SK-N-SH (cell line): Measurements from ENCODE around the gene UBE2E2. TPM values are rescaled to one million over a fixed set of nuclear protein-coding genes. Genes with fewer than 3 reads are reported as not detected.

Experiments used
- CTCF ChIA-PET: fragments of 300-600, 350-600 bp; formaldehyde crosslinking; extraction: SDS; loops from one replicate; lab custom pipeline; 2021; lab: Yijun Ruan, JAX
- POLR2A ChIA-PET: fragments of 350-600 bp; sonication (Branson Sonifier 250); formaldehyde crosslinking; extraction: SDS; loops from one replicate; lab custom pipeline; 2020; ENCODE audit warnings: antibody characterized with exemption, inconsistent platforms; lab: Yijun Ruan, JAX
- DNase-seq: peaks from one replicate; pipeline ENCODE4 v3.0.0; 2012
- H2AFZ ChIP-seq: fragments of 200-600 bp; sonication (generic); 2 replicates; pipeline ENCODE4 v1.8.1; 2016; ENCODE audit warnings: antibody characterized with exemption, mild to moderate bottlenecking, low read depth
- H3F3A ChIP-seq: fragments of 200-600 bp; sonication (generic); replicated peaks from 2 replicates; pipeline ENCODE3; 2016; ENCODE audit warnings: antibody characterized with exemption, mild to moderate bottlenecking; ENCODE audit not compliant: insufficient read depth
- H3K27ac ChIP-seq, 2 experiments: fragments of 200-500 bp in 1 of 2; fragments of 200-600 bp in 1 of 2; sonication (Bioruptor generic) in 1 of 2; sonication (generic), shearing (Covaris generic) in 1 of 2; 2 replicates each; pipeline versions ENCODE4 v1.5.1 to v1.6.1; 2014 to 2016; ENCODE audit warnings: low read depth in 2 of 2, inconsistent platforms in 1 of 2, low read length in 1 of 2, mild to moderate bottlenecking in 1 of 2, mixed read lengths in 1 of 2
- H3K27me3 ChIP-seq: fragments of 200-600 bp; sonication (generic), shearing (Covaris generic); 2 replicates; pipeline ENCODE4 v1.6.1; 2016; ENCODE audit warnings: mixed run types; ENCODE audit not compliant: insufficient read depth
- H3K36me3 ChIP-seq, 2 experiments: fragments of 200-500 bp in 1 of 2; fragments of 200-600 bp in 1 of 2; sonication (Bioruptor generic) in 1 of 2; sonication (generic) in 1 of 2; replicated peaks in 1 of 2; 2 replicates each; pipeline versions ENCODE3 to v1.5.1; 2014 to 2016; ENCODE audit warnings: low read length in 1 of 2, mild to moderate bottlenecking in 1 of 2; ENCODE audit not compliant: insufficient read depth in 2 of 2, control insufficient read depth in 1 of 2
- H3K4me1 ChIP-seq, 2 experiments: fragments of 200-500 bp in 1 of 2; fragments of 200-600 bp in 1 of 2; sonication (Bioruptor generic) in 1 of 2; sonication (generic), shearing (Covaris generic) in 1 of 2; 2 replicates each; pipeline versions ENCODE4 v1.5.1 to v1.6.1; 2014 to 2016; ENCODE audit warnings: low read depth in 1 of 2, low read length in 1 of 2, mixed run types in 1 of 2; ENCODE audit not compliant: insufficient read depth in 2 of 2, control insufficient read depth in 1 of 2
- H3K4me2 ChIP-seq: fragments of 200-600 bp; sonication (generic), shearing (Covaris generic); 2 replicates; pipeline ENCODE4 v1.6.1; 2017; ENCODE audit warnings: mixed run types
- H3K4me3 ChIP-seq, 2 experiments: fragments of 200-500 bp in 1 of 2; fragments of 200-600 bp in 1 of 2; sonication (Bioruptor generic) in 1 of 2; sonication (generic), shearing (Covaris generic) in 1 of 2; 2 replicates each; pipeline versions ENCODE4 v1.5.1 to v1.8.1; 2014 to 2016; ENCODE audit warnings: low read depth in 2 of 2, inconsistent platforms in 1 of 2, low read length in 1 of 2, mild to moderate bottlenecking in 1 of 2, mixed read lengths in 1 of 2, moderate library complexity in 1 of 2
- H3K79me2 ChIP-seq: fragments of 200-600 bp; sonication (generic); 2 replicates; pipeline ENCODE4 v1.8.1; 2017; ENCODE audit warnings: mild to moderate bottlenecking; ENCODE audit not compliant: insufficient read depth
- H3K9ac ChIP-seq: fragments of 200-600 bp; sonication (generic); 2 replicates; pipeline ENCODE4 v1.6.1; 2017; ENCODE audit warnings: mixed run types
- H3K9me2 ChIP-seq: fragments of 200-600 bp; sonication (generic); 2 replicates; pipeline ENCODE4 v1.6.1; 2017; ENCODE audit warnings: mixed run types
- H3K9me3 ChIP-seq: fragments of 200-600 bp; sonication (generic); 2 replicates; pipeline ENCODE4 v1.6.1; 2017; ENCODE audit warnings: mixed run types, mild to moderate bottlenecking, moderate library complexity
- H4K20me1 ChIP-seq: fragments of 200-600 bp; sonication (generic); 2 replicates; pipeline ENCODE4 v1.6.1; 2017; ENCODE audit warnings: mild to moderate bottlenecking, mixed run types; ENCODE audit not compliant: insufficient read depth
- CHD2 ChIP-seq: fragments of 150-350 bp; IDR thresholded peaks from 2 replicates; pipeline ENCODE4 v1.6.1; 2018; ENCODE audit warnings: low read length; ENCODE audit not compliant: partially characterized antibody
- ELF1 ChIP-seq: IDR thresholded peaks from 2 replicates; pipeline ENCODE4 v1.4.0; 2012
- EP300 ChIP-seq, 2 experiments: IDR thresholded peaks; 2 replicates each; pipeline versions ENCODE4 v1.4.0 to v1.6.1; 2012; ENCODE audit warnings: borderline replicate concordance in 1 of 2, low read depth in 1 of 2, low read length in 1 of 2
- GATA2 ChIP-seq: sonication (generic); formaldehyde crosslinking; IDR thresholded peaks from 2 replicates; pipeline ENCODE4 v1.5.0; 2020; ENCODE audit warnings: mild to moderate bottlenecking, missing genetic modification reagents
- RAD21 ChIP-seq: IDR thresholded peaks from 2 replicates; pipeline ENCODE4 v1.6.1; 2012; ENCODE audit warnings: mild to moderate bottlenecking, low read length
- RFX5 ChIP-seq: IDR thresholded peaks from 2 replicates; pipeline ENCODE4 v1.6.1; 2012; ENCODE audit warnings: mild to moderate bottlenecking, improper control_type of control experiment, low read length
- RXRA ChIP-seq: IDR thresholded peaks from 2 replicates; pipeline ENCODE4 v1.4.0; 2012; ENCODE audit warnings: low read depth, mild to moderate bottlenecking, borderline replicate concordance
- USF2 ChIP-seq: fragments of 150-350 bp; IDR thresholded peaks from 2 replicates; pipeline ENCODE4 v1.6.1; 2017; ENCODE audit warnings: antibody characterized with exemption, low read length, low read depth, borderline replicate concordance
- YY1 ChIP-seq: IDR thresholded peaks from 2 replicates; pipeline ENCODE4 v1.4.0; 2012; ENCODE audit warnings: low read depth, mild to moderate bottlenecking
- WGBS: methylation state at CpG from one replicate; pipeline ENCODE4 v1.1.6; 2017; ENCODE audit warnings: low lambda C conversion rate; 5-methylcytosine and 5-hydroxymethylcytosine counted together
- polyA plus RNA-seq, 3 experiments: library from polyadenylated mRNA; depleted of rRNA; stranded (reverse); fragments of >200 nt; gene quantifications; 2 replicates each; pipeline ENCODE4 v1.2.3, GENCODE V29; 2012

UBE2E2 gene
- polyA plus RNA-seq, 1 of the 3 experiments (the other 2 are of a cell fraction), result 46.4 TPM

- no peak overlapping the region for H3K4me3 ChIP-seq
- ChIA-PET POLR2A (no interaction called here), CTCF (interaction anchor here (0.6 to 1.3 kb wide), 2 partner anchors 28 to 464 kb away, joined by 3 read pairs; no protein-coding TSS in a partner anchor)
- H3K9me3 ChIP-seq, result no peaks in the 10 kb centered on the region
- no peaks in the 10 kb centered on the region for H4K20me1 ChIP-seq
- H3K27ac ChIP-seq, result no peak overlapping the region
- peaks cover 0 to 3% of the 10 kb centered on the region in 2 experiments; a peak in 1 of 4 replicates for H3K4me1 ChIP-seq
- TF ChIP-seq RXRA, result no peak
- TF ChIP-seq USF2, result no peak
- TF ChIP-seq RFX5, result no peak
- H3F3A ChIP-seq, result no peaks in the 10 kb centered on the region
- H3K9ac ChIP-seq, result no peak overlapping the region
- no peaks in the 10 kb centered on the region for H3K36me3 ChIP-seq
- no peaks in the 10 kb centered on the region for H3K79me2 ChIP-seq
- no peaks in the 10 kb centered on the region for H3K27me3 ChIP-seq
- no peak overlapping the region for H2AFZ ChIP-seq
- H3K9me2 ChIP-seq, result no peaks in the 10 kb centered on the region
- no peak for DNase-seq
- WGBS, result 82% methylated on average over 4 of the region's 4 CpGs
- no peak overlapping the region for H3K4me2 ChIP-seq
Observed at GRCh38 chr3:23620638-23621015, 417.5 kb downstream of the UBE2E2 start.

GRCh38 chr3:23623844-23624243, 420.7 kb downstream of the UBE2E2 start:
- no peak for TF ChIP-seq GATA2 (CRISPR knock-in tag)
- no peak for TF ChIP-seq EP300 (IDR thresholded peaks at IDR 0.05; ENCODE audit: borderline replicate concordance in 1 of 2, low read depth in 1 of 2, low read length in 1 of 2)
- Histone ChIP-seq H3K4me1 (peaks cover 0 to 3% of the 10 kb centered on the region in 2 experiments; a peak in 1 of 4 replicates), H3K79me2 (no peaks in the 10 kb centered on the region), H3K4me3 (no peak overlapping the region), H4K20me1 (no peaks in the 10 kb centered on the region), H3K36me3 (no peaks in the 10 kb centered on the region), H3K27me3 (no peaks in the 10 kb centered on the region), H2AFZ (no peak overlapping the region), H3K27ac (no peak overlapping the region), H3F3A (no peaks in the 10 kb centered on the region), H3K9me2 (no peaks in the 10 kb centered on the region), H3K9ac (no peak overlapping the region), H3K4me2 (no peak overlapping the region), H3K9me3 (no peaks in the 10 kb centered on the region)
- ChIA-PET CTCF (no interaction called here), POLR2A (no interaction called here)
- no peak for DNase-seq
- WGBS, result 95% methylated on average over 2 of the region's 2 CpGs

GRCh38 chr3:23624305-23624704, 421.2 kb downstream of the UBE2E2 start:
- Histone ChIP-seq H2AFZ (no peak overlapping the region), H3K27me3 (no peaks in the 10 kb centered on the region), H3K79me2 (no peaks in the 10 kb centered on the region), H4K20me1 (no peaks in the 10 kb centered on the region), H3K4me1 (peaks cover 2 to 3% of the 10 kb centered on the region in 2 experiments; a peak in 2 of 4 replicates), H3K9me2 (no peaks in the 10 kb centered on the region), H3F3A (no peaks in the 10 kb centered on the region), H3K9me3 (no peaks in the 10 kb centered on the region), H3K4me3 (no peak overlapping the region), H3K27ac (no peak overlapping the region), H3K4me2 (no peak overlapping the region), H3K36me3 (no peaks in the 10 kb centered on the region), H3K9ac (no peak overlapping the region)
- no peak for TF ChIP-seq ELF1
- no peak for TF ChIP-seq YY1
- no peak for TF ChIP-seq CHD2
- no peak for TF ChIP-seq RAD21
- ChIA-PET CTCF (no interaction called here), POLR2A (no interaction called here)
- WGBS, result 82% methylated on average over 1 of the region's 1 CpG
- no peak for DNase-seq
